DND-41 (cell line): Measurements from ENCODE around the gene THPO.

Experiments used
- ATAC-seq: fragments of 200-7000 bp; cut with Tn5 transposase; 3 replicates; pipeline ENCODE4 v1.9.1; 2021; ENCODE audit warnings: low read depth; ENCODE audit not compliant: insufficient read depth
- DNase-seq: peaks from one replicate; pipeline ENCODE4 v3.0.0-alpha.2; 2020
- H2AFZ ChIP-seq: 2 replicates; pipeline ENCODE4 v1.6.0; 2012; ENCODE audit warnings: low read depth, low read length
- H3K27ac ChIP-seq: 2 replicates; pipeline ENCODE4 v1.5.1; 2012; ENCODE audit warnings: low read length, inconsistent platforms
- H3K27me3 ChIP-seq: fragments of 200-600 bp; sonication (generic); 2 replicates; pipeline ENCODE4 v1.6.0; 2012; ENCODE audit warnings: low read length, mild to moderate bottlenecking, inconsistent platforms; ENCODE audit not compliant: insufficient read depth, poor library complexity
- H3K36me3 ChIP-seq: 2 replicates; pipeline ENCODE4 v1.5.1; 2012; ENCODE audit warnings: low read length, inconsistent platforms; ENCODE audit not compliant: insufficient read depth
- H3K4me1 ChIP-seq: 2 replicates; pipeline ENCODE4 v1.5.1; 2012; ENCODE audit warnings: mild to moderate bottlenecking, low read length; ENCODE audit not compliant: insufficient read depth
- H3K4me2 ChIP-seq: 2 replicates; pipeline ENCODE4 v1.6.0; 2012; ENCODE audit warnings: mild to moderate bottlenecking, moderate library complexity, low read length, inconsistent platforms; ENCODE audit not compliant: insufficient read depth
- H3K4me3 ChIP-seq, 2 experiments: fragments of 200-600 bp in 1 of 2; shearing (Covaris generic) in 1 of 2; 2 replicates each; pipeline ENCODE4 v1.5.1; 2012 to 2016; ENCODE audit warnings: inconsistent platforms in 2 of 2, low read length in 2 of 2, mild to moderate bottlenecking in 2 of 2, low read depth in 1 of 2, moderate library complexity in 1 of 2
- H3K79me2 ChIP-seq: 2 replicates; pipeline ENCODE4 v1.6.0; 2012; ENCODE audit warnings: low read length, inconsistent platforms; ENCODE audit not compliant: insufficient read depth
- H3K9ac ChIP-seq: 2 replicates; pipeline ENCODE4 v1.6.0; 2012; ENCODE audit warnings: low read depth, mild to moderate bottlenecking, inconsistent platforms, low read length, moderate library complexity
- H3K9me3 ChIP-seq: 2 replicates; pipeline ENCODE4 v1.5.1; 2012; ENCODE audit warnings: low read length, moderate library complexity, mild to moderate bottlenecking, inconsistent platforms; ENCODE audit not compliant: insufficient read depth, severe bottlenecking
- H4K20me1 ChIP-seq: 2 replicates; pipeline ENCODE4 v1.6.0; 2012; ENCODE audit warnings: low read length; ENCODE audit not compliant: insufficient read depth
- CTCF ChIP-seq: IDR thresholded peaks from 2 replicates; pipeline ENCODE4 v1.5.1; 2012; ENCODE audit warnings: borderline replicate concordance, low read length, moderate library complexity, mild to moderate bottlenecking; ENCODE audit not compliant: poor library complexity, severe bottlenecking; ENCODE audit errors: extremely low read depth
- EZH2 ChIP-seq: IDR thresholded peaks from 3 replicates; pipeline ENCODE4 v1.6.1; 2012; ENCODE audit warnings: borderline replicate concordance, low read depth, mild to moderate bottlenecking, moderate library complexity, low read length, inconsistent platforms; ENCODE audit not compliant: severe bottlenecking

THPO gene

GRCh38 chr3:184384342-184384741 is 6.3 kb upstream of the THPO start:
- H3K79me2 ChIP-seq: no peaks in the 10 kb centered on the region
- no peaks in the 10 kb centered on the region for H3K9me3 ChIP-seq
- H3K4me1 ChIP-seq: no peaks in the 10 kb centered on the region
- ATAC-seq (no peak), DNase-seq (no peak)
- H3K4me2 ChIP-seq: no peak overlapping the region
- no peak for TF ChIP-seq EZH2
- no peak for TF ChIP-seq CTCF
- H3K36me3 ChIP-seq: no peaks in the 10 kb centered on the region
- no peak overlapping the region for H3K4me3 ChIP-seq
- no peaks in the 10 kb centered on the region for H4K20me1 ChIP-seq
- H3K27ac ChIP-seq: no peak overlapping the region
- no peaks in the 10 kb centered on the region for H3K27me3 ChIP-seq
- H2AFZ ChIP-seq: no peak overlapping the region
- H3K9ac ChIP-seq: no peak overlapping the region

GRCh38 chr3:184383033-184383740 is 5.2 kb upstream of the THPO start:
- Histone ChIP-seq H2AFZ (no peak overlapping the region), H3K79me2 (no peaks in the 10 kb centered on the region), H3K9me3 (no peaks in the 10 kb centered on the region), H3K36me3 (no peaks in the 10 kb centered on the region), H3K27ac (no peak overlapping the region), H3K27me3 (no peaks in the 10 kb centered on the region), H3K9ac (no peak overlapping the region), H3K4me2 (no peak overlapping the region), H3K4me3 (no peak overlapping the region), H3K4me1 (no peaks in the 10 kb centered on the region), H4K20me1 (no peaks in the 10 kb centered on the region)
- no peak for TF ChIP-seq EZH2
- no peak for TF ChIP-seq CTCF
- ATAC-seq: no peak; the same call in 2 of the 3 replicates
- DNase-seq: no peak

GRCh38 chr3:184382326-184383032 is 4.5 kb upstream of the THPO start:
- TF ChIP-seq CTCF (no peak), EZH2 (no peak)
- Histone ChIP-seq H3K27ac (no peak overlapping the region), H3K9me3 (no peaks in the 10 kb centered on the region), H4K20me1 (no peaks in the 10 kb centered on the region), H3K36me3 (no peaks in the 10 kb centered on the region), H2AFZ (no peak overlapping the region), H3K4me3 (no peak overlapping the region), H3K4me2 (no peak overlapping the region), H3K79me2 (no peaks in the 10 kb centered on the region), H3K9ac (no peak overlapping the region), H3K4me1 (no peaks in the 10 kb centered on the region), H3K27me3 (no peaks in the 10 kb centered on the region)
- DNase-seq (no peak), ATAC-seq (no peak)
